Measurements from ENCODE around the gene ATP5F1D. TPM values are rescaled to one million over a fixed set of nuclear protein-coding genes. Genes with fewer than 3 reads are reported as not detected.

ATP5F1D gene
- total RNA-seq, 2 experiments from 2014 or later, result 193 to 194 TPM

DNA sequence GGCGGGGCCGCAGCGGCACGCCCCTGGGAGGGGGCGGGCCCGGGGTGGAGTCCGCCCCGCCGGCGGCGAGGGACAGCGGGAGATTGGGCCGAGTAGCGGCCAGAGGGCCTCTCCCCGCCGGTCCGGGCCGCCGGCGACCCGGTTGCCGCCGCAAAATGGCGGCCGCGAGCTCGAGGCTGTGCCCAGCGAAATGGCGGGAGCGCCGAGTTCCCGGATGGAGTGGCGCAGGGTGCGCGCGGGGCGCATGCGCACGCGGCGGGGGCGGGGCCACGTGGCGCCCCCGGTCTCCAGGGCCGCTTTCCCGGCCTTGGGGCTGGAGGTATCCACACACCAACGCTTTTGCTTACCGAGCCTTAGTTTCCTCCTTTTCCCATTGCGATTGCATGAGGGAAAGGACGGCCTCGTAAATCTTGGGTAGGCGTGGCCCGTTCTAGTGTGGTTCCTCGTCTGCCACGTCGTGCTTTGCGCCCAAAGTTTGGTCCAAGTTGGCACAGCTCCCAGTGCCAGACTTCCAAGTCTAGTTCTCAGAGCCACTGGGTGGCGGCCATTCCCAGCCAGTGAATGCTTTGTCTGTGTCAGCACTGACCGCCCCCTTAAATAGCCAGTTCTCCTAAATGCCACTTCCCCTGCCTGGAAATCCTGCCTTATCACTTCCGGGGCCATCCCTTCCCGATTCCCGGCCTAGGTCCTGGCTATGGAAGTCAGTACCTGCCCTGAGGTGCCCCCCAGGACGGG lies 28.1 kb downstream of the ATP5F1D start:
- ChIA-PET CTCF (interaction anchor here (1.2 to 17.9 kb wide), 4 partner anchors 8 to 26 kb away, joined by 3 to 373 read pairs (median 40); partner anchors contain the start of gene ATP5F1D), POLR2A (interaction anchor here (0.5 to 1.4 kb wide), 11 partner anchors 9 to 384 kb away, joined by 3 to 38 read pairs (median 4); partner anchors contain the start of gene ATP5F1D)

DNA sequence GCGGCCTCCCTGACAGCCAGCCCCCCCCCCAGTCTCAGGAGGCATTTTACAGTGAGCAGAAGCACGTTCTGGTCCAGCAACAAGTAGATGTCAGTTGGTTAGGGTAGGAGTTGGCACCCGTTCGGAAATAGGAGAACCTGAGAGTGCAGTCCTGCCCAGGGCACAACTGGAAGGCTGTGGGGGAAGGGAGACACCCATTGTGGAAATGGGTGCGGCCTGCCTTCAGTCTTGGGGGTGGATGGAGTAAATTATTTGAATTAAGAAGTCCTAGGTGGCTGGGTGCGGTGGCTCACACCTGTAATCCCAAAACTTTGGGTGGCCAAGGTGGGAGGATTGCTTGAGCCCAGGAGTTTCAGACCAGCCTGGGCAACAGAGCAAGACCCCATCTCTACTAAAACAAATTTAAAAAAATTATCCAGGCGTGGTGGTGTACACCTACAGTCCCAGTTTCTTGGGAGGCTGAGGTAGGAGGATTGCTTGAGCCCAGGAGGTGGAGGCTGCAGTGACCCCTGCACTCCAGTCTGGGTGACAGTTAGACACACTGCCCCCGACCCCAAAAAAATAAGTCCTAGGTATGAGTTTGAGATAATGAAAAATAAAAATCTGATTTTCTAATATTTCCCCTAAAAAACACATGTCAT lies 28.8 kb downstream of the ATP5F1D start:
- CTCF ChIA-PET, result interaction anchor here (4.3 to 17.9 kb wide), 2 partner anchors 26 to 27 kb away, joined by 31 to 373 read pairs; partner anchors contain the start of gene ATP5F1D
- POLR2A ChIA-PET, result no interaction called here

DNA sequence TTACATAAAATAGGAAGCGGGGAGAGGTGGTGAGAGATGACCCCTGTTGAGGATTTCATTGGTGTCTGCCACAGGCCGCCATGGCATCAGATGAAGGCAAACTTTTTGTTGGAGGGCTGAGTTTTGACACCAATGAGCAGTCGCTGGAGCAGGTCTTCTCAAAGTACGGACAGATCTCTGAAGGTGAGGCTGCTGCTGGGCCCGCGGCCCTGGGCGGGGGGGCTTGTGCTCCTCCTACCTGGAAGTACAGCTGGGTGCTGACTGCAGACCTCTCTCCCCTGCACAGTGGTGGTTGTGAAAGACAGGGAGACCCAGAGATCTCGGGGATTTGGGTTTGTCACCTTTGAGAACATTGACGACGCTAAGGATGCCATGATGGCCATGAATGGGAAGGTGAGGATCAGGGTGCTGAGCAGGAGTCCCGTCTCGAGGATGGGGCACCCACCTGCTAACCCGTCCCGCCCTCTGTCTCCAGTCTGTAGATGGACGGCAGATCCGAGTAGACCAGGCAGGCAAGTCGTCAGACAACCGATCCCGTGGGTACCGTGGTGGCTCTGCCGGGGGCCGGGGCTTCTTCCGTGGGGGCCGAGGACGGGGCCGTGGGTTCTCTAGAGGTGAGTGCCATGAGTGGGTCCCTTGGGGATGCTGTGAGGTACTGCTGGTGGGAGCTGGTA lies 29.4 kb downstream of the ATP5F1D start:
- POLR2A ChIA-PET, result interaction anchor here (1.2 kb wide), 1 partner anchor 30 kb away, joined by 5 read pairs; the partner anchor contains the start of gene ATP5F1D
- CTCF ChIA-PET, result interaction anchor here (0.6 to 4.3 kb wide), 2 partner anchors 13 to 27 kb away, joined by 4 to 31 read pairs; no protein-coding TSS in a partner anchor

DNA sequence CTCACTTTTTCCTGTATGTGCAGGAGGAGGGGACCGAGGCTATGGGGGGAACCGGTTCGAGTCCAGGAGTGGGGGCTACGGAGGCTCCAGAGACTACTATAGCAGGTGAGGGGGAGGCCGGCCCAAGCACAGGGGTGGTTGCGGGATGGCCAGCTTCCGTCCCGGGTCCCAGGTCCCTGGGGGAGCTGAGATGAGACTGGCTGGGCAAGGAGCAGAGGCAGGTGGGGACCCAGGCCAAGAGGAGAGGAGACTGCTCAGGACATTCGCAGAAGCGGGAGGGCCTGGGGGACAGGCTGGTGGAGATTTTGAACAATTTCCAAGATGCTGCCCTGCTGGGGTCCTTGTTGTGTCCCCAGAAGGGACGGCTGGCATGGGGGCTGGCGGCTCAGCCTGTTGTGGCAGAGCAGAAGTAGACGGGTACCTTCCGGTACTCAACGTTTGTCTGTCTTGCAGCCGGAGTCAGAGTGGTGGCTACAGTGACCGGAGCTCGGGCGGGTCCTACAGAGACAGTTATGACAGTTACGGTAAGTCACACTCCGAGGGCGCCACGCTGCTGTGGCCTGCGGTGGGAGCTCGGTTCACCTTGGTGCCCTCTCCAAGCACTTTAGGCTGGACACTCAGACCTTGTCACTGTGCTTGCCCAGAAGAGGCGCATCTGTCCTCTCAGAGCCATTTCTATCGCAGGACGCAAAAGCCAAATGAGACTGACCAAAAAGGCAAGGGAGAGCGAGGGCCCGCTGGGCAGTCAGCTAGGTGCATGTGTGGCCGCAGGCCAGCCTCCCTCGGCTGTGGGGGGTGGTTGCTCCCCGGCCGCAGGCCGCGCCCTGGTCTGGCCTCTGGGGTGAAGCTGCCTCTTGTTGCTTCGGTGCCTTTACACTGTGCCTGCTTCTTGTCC lies 30.2 kb downstream of the ATP5F1D start:
- ChIA-PET POLR2A (interaction anchor here (1.2 to 1.3 kb wide), 2 partner anchors 28 to 31 kb away, joined by 5 to 7 read pairs; partner anchors contain the start of gene ATP5F1D), CTCF (interaction anchor here (0.6 to 4.3 kb wide), 2 partner anchors 14 to 27 kb away, joined by 4 to 31 read pairs; no protein-coding TSS in a partner anchor)

DNA sequence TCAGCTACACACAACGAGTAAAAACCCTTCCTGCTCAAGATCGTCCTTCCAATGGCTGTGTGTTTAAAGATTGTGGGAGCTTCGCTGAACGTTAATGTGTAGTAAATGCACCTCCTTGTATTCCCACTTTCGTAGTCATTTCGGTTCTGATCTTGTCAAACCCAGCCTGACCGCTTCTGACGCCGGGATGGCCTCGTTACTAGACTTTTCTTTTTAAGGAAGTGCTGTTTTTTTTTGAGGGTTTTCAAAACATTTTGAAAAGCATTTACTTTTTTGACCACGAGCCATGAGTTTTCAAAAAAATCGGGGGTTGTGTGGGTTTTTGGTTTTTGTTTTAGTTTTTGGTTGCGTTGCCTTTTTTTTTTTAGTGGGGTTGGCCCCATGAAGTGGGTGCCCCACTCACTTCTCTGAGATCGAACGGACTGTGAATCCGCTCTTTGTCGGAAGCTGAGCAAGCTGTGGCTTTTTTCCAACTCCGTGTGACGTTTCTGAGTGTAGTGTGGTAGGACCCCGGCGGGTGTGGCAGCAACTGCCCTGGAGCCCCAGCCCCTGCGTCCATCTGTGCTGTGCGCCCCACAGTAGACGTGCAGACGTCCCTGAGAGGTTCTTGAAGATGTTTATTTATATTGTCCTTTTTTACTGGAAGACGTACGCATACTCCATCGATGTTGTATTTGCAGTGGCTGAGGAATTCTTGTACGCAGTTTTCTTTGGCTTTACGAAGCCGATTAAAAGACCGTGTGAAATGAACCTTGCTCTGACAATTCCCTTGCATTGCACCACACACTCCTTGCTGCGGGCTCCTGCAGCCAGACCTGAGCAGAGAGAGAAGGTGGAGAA lies 31.1 kb downstream of the ATP5F1D start:
- ChIA-PET POLR2A (interaction anchor here (1.0 to 1.3 kb wide), 3 partner anchors 20 to 354 kb away, joined by 3 to 7 read pairs (median 3); no protein-coding TSS in a partner anchor), CTCF (interaction anchor here (4.3 kb wide), 1 partner anchor 28 kb away, joined by 31 read pairs; no protein-coding TSS in a partner anchor)

DNA sequence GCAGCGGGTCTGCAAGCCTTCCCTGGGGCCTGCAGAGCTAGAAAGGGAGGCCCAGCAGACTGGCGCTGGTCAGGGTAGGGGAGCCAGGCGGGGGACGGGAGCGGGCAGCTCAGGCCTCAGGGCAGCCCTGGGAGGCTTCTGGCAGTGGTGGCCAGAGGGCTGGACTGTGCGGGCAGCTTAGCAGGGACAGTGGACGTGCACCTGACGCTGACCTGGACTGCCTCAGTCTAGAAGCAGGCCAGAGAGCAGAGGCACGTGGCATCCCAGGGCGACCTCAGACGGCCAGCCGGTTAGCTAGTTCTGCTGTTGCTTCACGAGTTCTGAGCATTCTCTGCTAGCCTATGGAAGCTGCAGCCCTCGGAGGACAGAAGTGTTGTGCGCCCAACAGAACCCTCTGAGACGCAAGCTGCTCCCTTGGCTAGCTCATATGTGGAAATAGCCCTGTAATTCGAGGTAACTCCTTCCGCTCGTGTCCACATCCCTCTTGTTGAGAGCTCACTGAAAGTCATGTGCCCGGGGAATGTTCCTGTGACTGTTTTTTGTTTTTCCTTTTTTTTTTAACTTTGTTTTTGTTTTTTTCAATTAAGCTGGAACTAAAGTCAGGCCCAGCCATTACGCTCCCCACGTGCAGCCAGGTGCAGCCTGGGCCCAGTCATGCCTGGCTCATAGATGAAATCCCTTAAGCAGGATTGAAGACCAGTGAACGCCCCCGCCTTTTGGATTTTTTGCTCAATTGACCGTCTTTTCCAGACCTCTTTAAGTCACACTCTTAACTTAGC lies 31.9 kb downstream of the ATP5F1D start:
- ChIA-PET POLR2A (interaction anchor here (1.0 to 1.4 kb wide), 4 partner anchors 12 to 355 kb away, joined by 3 to 7 read pairs (median 4); no protein-coding TSS in a partner anchor), CTCF (interaction anchor here (1.2 to 4.3 kb wide), 2 partner anchors 8 to 29 kb away, joined by 3 to 31 read pairs; no protein-coding TSS in a partner anchor)

DNA sequence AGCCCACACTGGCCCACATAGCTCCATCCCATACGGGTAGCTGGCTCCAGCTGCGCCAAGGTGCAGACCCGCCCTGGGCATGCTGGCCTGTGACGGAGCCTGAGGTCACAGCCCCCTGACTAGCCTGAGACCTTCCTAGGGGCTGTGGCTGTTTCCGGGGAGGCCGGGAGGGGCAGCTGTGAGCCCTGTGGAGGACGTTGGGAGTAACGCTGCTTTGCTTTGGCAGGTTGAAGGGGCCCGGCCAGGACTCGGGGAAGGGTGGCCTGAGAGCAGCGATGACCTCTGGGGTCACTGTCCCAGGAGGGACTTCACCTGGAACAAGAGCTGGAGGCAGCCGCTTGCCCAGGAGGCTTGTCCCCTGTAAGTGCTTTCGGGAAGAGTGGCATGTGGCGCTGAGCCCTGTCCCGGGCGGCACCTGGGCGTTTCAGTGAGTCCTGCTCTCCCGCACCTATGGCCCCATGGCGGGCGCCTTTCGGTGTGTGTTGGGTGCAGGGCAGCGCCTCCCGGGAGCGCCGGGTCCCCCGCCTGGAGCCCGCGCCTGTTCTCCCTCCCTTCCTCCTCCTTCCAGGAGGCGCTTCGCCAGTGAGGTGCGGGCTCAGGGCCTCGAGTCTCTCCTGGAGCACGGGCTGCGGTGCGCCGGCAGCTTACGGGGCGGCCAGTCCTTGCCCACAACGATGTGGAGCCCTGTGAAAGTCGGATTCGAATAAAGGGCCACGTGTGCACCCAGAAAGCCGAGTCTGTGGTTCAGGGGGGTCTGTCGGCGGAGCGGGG lies 32.7 kb downstream of the ATP5F1D start:
- ChIA-PET POLR2A (interaction anchor here (1.4 kb wide), 1 partner anchor 13 kb away, joined by 5 read pairs; no protein-coding TSS in a partner anchor), CTCF (interaction anchor here (1.2 to 4.3 kb wide), 2 partner anchors 9 to 30 kb away, joined by 3 to 31 read pairs; no protein-coding TSS in a partner anchor)

DNA sequence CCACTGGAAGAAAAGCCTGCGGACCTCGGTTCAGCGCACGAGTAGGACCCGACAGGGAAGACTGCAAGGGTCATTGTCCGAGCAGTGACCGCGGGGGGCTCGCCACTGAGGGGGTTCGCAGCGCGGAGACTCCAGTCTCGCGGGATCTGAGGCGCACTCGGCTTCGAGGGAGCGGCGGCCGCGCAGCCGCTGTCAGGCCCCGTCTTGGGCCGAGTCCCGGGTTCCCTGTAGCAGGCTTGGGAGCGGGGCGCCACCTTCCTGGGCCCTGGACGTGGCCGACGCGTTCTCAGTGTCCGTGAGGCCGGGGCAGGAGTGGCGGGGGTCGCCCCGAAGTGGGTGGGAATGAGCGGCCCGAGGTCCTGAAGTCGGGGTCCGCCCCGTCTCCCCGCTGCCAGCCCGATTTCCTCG lies 33.3 kb downstream of the ATP5F1D start:
- ChIA-PET POLR2A (interaction anchor here (0.5 to 1.9 kb wide), 5 partner anchors 8 to 200 kb away, joined by 3 to 10 read pairs (median 4); no protein-coding TSS in a partner anchor), CTCF (interaction anchor here (1.0 to 4.3 kb wide), 4 partner anchors 8 to 31 kb away, joined by 3 to 31 read pairs (median 6); no protein-coding TSS in a partner anchor)

DNA sequence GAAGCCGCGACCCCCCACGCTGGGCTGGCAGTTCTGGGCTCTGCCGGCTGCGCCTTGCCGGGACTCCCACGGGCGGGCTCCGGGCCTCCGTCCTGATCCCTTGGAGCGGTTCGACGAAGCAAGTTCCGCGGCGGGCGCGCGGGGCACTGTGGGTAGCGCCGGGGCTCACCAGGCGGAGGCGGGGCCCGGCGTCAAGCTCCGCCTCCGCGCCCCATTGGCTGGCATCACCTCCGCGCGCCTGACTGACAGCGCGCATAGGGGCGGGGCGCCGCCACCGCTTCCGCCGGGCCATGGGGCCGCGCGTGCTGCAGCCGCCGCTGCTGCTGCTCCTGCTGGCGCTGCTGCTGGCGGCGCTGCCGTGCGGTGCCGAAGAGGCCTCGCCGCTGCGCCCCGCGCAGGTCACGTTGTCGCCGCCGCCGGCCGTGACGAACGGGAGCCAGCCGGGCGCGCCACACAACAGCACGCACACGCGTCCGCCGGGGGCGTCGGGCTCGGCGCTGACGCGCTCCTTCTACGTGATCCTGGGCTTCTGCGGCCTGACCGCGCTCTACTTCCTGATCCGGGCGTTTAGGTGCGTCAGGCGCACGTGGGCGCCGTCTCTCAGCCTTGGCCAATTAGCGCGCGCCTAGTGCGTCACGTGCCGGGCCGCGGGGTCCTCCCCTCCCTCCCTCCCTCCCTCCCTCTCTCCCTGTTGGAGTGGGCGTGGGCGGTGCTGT lies 33.9 kb downstream of the ATP5F1D start, which contains the start of gene FAM174C:
Gene FAM174C (plus strand): TSS at position 271 of the 716 bp plus-strand sequence. CDS start 20 bp downstream, at position 291.
- POLR2A ChIA-PET, result interaction anchor here (0.5 to 1.9 kb wide), 4 partner anchors 9 to 201 kb away, joined by 3 to 10 read pairs (median 4); no protein-coding TSS in a partner anchor
- CTCF ChIA-PET, result interaction anchor here (0.6 to 1.0 kb wide), 3 partner anchors 9 to 880 kb away, joined by 3 to 7 read pairs (median 6); no protein-coding TSS in a partner anchor

DNA sequence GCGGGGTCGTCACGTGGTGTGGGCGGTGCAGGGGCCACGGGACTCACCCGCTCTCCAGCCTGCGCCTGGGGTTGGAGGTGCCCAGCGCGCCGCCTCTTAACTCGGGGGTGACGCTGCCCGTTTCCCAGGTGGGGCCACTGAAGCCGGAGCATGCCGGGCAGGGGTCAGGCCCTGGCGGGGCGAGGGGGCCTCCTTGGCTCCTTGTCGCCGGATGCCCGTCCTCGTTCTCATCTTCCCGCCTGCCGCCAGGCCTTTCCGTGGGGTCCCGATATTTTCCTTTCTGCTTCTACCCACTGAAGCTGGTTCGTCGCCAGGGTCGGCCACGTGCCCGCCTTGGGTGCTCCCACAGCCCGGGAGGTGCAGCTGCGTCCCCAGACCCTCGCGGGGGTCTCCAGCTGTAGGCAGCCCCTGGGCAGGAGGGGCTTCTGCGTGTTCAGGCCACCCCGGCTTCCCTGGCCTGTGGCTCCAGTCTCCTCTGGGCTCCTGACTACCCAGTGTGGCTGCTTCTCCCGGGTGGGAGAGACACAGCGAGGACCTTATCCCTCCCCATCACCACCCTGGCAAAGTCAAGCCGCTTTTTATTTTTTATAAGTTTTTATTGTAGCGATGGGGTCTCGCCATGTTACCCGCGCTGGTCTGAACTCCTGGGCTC lies 34.6 kb downstream of the ATP5F1D start:
- CTCF ChIA-PET, result interaction anchor here (0.6 kb wide), 1 partner anchor 880 kb away, joined by 3 read pairs; no protein-coding TSS in a partner anchor
- POLR2A ChIA-PET, result interaction anchor here (1.9 kb wide), 1 partner anchor 23 kb away, joined by 10 read pairs; no protein-coding TSS in a partner anchor

DNA sequence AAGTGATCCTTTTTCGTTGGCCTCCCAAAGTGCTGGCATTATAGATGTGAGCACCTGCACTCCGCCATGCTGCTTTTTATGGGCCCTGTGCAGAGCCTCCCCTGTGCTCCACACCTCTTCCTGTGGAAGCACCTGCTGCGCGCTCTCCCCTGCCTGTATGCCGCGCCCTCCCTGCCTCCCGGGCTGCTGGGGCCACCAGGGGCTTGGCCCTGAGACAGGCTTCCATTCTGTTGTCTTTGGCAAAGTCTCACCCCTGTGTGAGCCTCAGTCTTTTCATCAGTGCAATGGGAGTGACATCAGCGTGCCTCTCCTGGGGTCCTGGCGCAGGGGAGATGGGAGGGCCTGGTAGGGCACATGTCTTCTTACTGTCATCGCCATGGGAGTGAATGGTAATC lies 35.1 kb downstream of the ATP5F1D start:
- POLR2A ChIA-PET, result interaction anchor here (1.9 kb wide), 1 partner anchor 24 kb away, joined by 10 read pairs; no protein-coding TSS in a partner anchor
- CTCF ChIA-PET, result interaction anchor here (1.2 to 1.8 kb wide), 2 partner anchors 7 to 32 kb away, joined by 3 to 5 read pairs; partner anchors contain the start of gene CIRBP

DNA sequence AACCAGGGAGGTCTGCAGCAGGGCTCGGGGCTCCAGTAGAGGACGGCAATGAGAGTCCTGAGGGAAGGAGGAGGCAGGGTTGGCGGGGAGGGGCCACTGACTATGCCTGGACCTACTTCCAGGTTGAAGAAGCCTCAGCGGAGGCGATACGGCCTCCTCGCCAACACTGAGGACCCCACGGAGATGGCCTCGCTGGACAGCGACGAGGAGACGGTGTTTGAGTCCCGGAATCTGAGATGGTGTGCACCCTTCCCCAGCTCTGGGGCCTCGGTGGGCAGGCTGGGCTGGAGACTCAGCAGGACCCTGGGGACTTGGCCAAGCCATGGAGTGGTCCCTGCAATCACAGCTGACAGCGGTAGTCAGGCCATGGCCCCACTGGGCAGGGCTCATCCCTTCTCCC lies 35.5 kb downstream of the ATP5F1D start:
- CTCF ChIA-PET, result interaction anchor here (1.2 to 1.8 kb wide), 2 partner anchors 8 to 33 kb away, joined by 3 to 5 read pairs; partner anchors contain the start of gene CIRBP
- POLR2A ChIA-PET, result no interaction called here

DNA sequence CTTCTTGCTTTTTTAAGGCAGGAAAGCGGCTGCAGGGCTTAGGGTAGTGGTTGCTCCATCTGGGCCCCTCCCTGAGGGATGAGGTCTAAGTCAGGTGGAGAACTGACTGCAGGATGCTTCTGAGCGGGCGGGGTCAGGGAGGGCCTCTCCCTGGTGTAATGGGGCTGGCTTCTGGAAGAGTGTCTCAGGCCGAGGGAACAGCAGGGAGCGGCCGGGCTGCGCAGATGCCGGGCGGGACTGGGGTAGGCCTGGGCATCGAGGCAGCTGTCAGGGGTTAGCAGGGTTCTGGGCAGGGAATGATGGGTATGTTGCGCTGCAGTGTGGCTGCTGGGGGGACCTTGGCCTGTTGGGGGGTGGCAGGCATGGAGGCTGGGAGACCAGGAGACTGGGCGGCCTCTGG lies 36.5 kb downstream of the ATP5F1D start:
- ChIA-PET CTCF (interaction anchor here (1.8 to 2.7 kb wide), 2 partner anchors 34 to 39 kb away, joined by 5 to 8 read pairs; no protein-coding TSS in a partner anchor), POLR2A (no interaction called here)
